Stimulated activated naive CD8-positive, alpha-beta T cell treated with anti-CD3 and anti-CD28 coated beads, Interleukin-15, Interleukin-2, amounts not matched to agents 100 ng/mL and 50 ng/mL, for 24 hours (primary cell): ENCODE data around the gene PPM1H.

ENCODE experiments used
- H3K27ac Mint-ChIP-seq: one replicate; pipeline ENCODE4 v1.8.0; 2021; ENCODE audit warnings: mild to moderate bottlenecking, mixed read lengths
- H3K27me3 Mint-ChIP-seq: one replicate; pipeline ENCODE4 v1.8.0; 2021; ENCODE audit warnings: mixed read lengths
- H3K36me3 Mint-ChIP-seq: one replicate; pipeline ENCODE4 v1.8.0; 2021; ENCODE audit warnings: low read depth, mixed read lengths
- H3K4me1 Mint-ChIP-seq: one replicate; pipeline ENCODE4 v1.8.0; 2021; ENCODE audit warnings: low read depth, mixed read lengths
- H3K4me3 Mint-ChIP-seq: one replicate; pipeline ENCODE4 v1.8.0; 2021; ENCODE audit warnings: mild to moderate bottlenecking, mixed read lengths
- H3K9me3 Mint-ChIP-seq: one replicate; pipeline ENCODE4 v1.8.0; 2021; ENCODE audit warnings: mixed read lengths

The PPM1H gene

DNA sequence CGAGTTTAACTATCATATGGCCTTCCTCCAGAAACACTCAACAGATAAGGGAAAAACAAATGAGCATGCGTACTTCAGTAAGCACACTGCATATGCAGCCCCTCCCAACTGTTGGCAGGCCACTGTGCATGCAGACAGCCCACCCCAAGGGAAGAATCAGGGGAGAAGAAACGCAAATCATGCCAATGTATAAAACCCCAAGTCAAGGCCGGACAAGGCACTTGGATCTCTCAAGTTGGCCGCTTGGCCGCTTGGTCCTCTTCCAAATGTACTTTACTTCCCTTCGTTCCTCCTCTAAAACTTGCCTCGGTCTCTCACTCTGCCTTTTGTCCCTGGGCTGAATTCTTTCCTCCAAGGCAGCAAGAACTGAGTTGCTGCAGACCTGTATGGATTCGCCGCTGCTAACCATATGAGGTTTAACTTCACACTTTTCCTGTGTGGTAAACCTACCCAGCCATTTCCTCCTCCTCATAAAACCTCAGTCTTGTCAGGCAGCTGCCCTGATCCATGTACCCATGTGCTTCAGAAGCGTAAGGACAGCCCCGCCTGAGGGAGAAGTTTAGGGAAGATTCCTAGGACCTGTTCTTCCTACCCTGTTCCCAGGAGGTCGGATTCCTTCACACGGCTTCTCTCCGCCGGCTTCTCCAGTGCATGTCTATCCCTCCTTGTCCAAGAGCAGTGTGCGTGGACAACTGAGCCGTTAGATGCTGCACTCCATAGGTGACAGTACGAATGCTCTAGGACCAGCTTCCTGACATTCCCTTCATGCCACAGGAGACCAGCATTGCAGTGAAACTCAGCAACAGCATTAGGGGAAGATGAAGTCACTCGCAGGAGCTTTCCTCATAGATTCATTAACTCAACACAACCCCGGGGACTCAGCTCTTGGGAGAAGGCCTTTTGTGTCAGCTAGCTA lies 280.4 kb downstream of the PPM1H start:
- Mint-ChIP-seq H3K4me1 (peaks cover 4% of the 10 kb centered on the region), H3K9me3 (no peaks in the 10 kb centered on the region), H3K27me3 (peaks cover 11% of the 10 kb centered on the region), H3K36me3 (no peaks in the 10 kb centered on the region), H3K27ac (no peak overlapping the region), H3K4me3 (no peak overlapping the region)

DNA sequence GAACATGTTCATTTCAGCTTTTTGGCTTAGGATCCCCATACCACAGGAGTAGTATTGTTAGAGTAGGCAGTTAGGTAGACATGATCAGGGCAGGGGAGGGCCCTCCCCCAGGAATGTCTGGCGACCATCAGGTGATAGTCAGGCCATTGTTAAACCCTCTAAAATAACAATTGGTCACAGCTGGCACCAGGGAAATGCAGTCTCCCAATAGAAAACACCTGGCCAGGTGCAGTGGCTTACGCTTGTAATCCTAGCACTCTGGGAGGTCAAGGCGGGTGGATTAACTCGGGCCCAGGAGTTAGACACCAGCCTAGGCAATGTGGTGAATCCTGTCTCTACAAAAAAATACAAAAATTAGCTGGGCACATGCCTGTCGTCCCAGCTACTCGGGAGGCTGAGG lies 281.2 kb downstream of the PPM1H start:
- peaks cover 11% of the 10 kb centered on the region for H3K27me3 Mint-ChIP-seq

DNA sequence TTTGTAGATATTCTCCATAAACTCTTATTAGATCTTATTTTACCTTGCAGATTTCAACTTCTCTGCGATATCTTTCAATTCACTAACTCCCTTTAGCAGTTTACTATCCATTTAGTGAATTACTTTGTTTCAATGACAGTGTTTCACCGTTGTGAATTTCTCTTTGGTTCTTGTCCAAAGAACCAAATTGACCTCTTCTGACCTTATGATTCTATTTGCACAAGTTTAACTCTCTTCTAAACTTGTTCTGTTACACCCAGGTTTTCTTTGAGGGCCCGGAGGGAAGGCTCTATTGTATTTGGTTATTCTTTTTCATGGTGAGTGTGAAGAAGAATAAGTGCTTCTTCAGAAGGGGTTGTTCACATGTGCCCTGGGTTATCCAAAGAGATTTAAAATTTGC lies 281.6 kb downstream of the PPM1H start:
- Mint-ChIP-seq H3K4me3 (no peak overlapping the region), H3K4me1 (peaks cover 4% of the 10 kb centered on the region), H3K9me3 (no peaks in the 10 kb centered on the region), H3K27ac (no peak overlapping the region), H3K36me3 (no peaks in the 10 kb centered on the region), H3K27me3 (peaks cover 11% of the 10 kb centered on the region)

More for the DNA sequence above, 281.2 kb downstream of the PPM1H start:
- no peak overlapping the region for H3K4me3 Mint-ChIP-seq
- H3K9me3 Mint-ChIP-seq = no peaks in the 10 kb centered on the region
- H3K27ac Mint-ChIP-seq = no peak overlapping the region
- no peaks in the 10 kb centered on the region for H3K36me3 Mint-ChIP-seq
- H3K4me1 Mint-ChIP-seq = peaks cover 4% of the 10 kb centered on the region

DNA sequence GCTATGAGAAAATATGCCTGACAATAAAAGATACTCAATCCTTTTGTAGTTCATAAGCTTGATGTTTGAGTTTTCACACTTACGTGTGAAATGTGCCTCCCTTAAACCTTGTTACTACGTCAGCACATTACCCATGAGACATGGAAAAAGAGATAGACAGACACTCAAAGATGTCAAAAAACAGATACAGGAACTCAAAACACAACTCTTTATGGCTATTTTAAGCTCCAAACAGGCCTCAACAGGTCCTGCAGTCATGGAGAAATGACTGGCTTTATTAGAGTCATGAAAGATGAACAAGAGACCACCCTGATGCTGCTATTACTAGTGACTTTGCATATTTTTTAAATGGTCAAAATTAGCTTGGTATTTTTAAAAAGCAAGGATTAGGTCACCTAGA lies 283.8 kb downstream of the PPM1H start:
- Mint-ChIP-seq H3K4me3 (no peak overlapping the region), H3K27ac (no peak overlapping the region), H3K4me1 (peaks cover 11% of the 10 kb centered on the region), H3K27me3 (peaks cover 11% of the 10 kb centered on the region), H3K9me3 (no peaks in the 10 kb centered on the region), H3K36me3 (no peaks in the 10 kb centered on the region)

DNA sequence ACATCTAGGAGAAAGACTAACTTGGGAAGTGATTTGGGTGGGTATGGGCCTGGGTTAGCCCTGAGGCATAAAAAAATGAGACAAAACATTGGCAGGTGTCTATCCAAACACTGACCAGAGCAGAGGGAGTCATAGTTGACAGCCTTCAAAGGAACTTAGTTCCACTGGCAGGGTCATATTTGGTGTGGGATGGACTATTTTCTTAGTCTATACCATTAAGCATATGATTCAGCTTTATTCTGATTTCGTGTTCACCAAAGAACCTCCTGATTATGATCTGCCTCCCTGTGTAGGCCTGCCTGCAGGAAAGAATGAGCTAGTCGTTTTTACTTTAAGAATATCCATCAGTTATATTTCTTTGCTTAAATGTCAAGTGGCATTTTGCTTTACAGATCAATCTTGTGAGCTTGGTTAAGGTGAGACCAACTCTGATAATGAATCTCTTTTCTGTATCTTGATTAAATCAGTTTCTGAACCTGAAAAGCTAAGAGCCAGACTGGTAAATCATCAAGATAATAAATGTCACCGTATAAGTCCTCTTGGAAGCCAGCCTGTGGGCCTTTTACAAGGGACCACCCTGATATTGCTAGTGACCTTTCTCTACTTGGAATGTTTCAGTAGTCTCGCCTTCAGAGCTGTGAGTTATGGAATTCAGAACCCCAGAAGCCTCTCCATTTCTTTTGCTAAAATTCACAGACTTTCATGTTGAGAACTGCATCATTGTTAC lies 285.4 kb downstream of the PPM1H start:
- Mint-ChIP-seq H3K4me1 (peaks cover 10% of the 10 kb centered on the region), H3K27ac (no peak overlapping the region), H3K9me3 (no peaks in the 10 kb centered on the region), H3K36me3 (no peaks in the 10 kb centered on the region), H3K27me3 (peaks cover 3% of the 10 kb centered on the region), H3K4me3 (no peak overlapping the region)

DNA sequence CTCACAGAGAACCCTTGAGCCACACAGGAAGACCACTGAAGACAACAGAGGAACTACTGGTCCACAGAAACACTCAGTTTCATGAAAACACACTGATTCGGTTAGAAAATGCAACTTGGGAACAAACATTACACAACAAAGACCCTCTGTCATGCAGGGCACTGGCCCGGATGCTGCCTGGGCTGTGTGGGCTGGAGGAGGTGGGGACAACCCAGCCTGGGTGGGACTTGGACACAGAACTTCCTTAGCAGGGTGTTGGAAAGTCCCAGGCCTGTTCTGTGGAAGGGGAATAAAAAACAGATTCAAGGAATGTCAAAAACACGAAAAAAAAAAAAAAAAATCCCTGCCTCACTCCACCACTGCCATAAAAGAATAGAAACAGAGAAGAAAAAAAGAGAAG lies 287.4 kb downstream of the PPM1H start:
- Mint-ChIP-seq H3K4me1 (peaks cover 11% of the 10 kb centered on the region), H3K36me3 (no peaks in the 10 kb centered on the region), H3K27me3 (no peaks in the 10 kb centered on the region), H3K27ac (no peak overlapping the region), H3K4me3 (no peak overlapping the region), H3K9me3 (no peaks in the 10 kb centered on the region)

DNA sequence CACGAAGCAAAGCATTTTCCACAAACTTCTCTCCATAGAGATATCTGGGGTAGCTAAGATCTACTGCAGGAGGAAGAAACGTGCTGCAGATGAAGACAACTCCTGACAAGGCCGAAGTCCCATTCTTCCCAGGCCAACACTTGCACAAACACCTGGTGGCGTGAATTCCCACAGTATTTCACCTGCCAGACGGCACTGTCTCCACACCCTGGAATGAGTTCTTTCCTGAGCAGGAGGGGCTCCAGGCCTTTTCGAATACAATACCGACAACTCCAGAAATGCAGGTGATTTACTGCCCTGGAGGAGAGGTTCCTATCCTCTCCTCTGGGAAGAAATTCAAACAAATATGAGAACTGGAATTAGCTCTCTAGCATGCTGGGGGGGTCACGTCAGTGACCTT lies 288.4 kb downstream of the PPM1H start:
- H3K27me3 Mint-ChIP-seq = no peaks in the 10 kb centered on the region
- H3K27ac Mint-ChIP-seq = no peak overlapping the region
- H3K4me1 Mint-ChIP-seq = peaks cover 21% of the 10 kb centered on the region
- H3K36me3 Mint-ChIP-seq = no peaks in the 10 kb centered on the region
- H3K9me3 Mint-ChIP-seq = no peaks in the 10 kb centered on the region
- no peak overlapping the region for H3K4me3 Mint-ChIP-seq

DNA sequence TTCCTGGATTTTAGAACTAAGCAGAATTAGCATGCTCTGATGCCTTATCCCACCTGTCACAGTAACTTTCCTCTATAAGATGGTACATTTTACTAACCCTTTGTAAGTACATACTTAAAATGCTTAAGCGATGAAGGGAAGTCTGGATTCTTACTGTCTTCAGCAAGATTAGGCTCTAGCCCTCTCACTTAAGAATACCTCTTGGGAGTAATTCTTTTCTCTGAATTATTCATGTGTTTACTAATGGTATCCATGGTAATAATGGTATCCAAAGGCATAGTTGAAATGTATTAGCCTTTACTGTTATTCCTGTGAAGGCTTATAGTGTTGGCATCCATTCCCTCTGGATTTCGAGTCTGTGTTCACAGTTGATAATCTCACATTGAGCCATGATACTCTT lies 291.5 kb downstream of the PPM1H start:
- Mint-ChIP-seq H3K27ac (no peak overlapping the region), H3K9me3 (no peaks in the 10 kb centered on the region), H3K4me3 (no peak overlapping the region), H3K27me3 (no peaks in the 10 kb centered on the region), H3K4me1 (peaks cover 35% of the 10 kb centered on the region), H3K36me3 (no peaks in the 10 kb centered on the region)

DNA sequence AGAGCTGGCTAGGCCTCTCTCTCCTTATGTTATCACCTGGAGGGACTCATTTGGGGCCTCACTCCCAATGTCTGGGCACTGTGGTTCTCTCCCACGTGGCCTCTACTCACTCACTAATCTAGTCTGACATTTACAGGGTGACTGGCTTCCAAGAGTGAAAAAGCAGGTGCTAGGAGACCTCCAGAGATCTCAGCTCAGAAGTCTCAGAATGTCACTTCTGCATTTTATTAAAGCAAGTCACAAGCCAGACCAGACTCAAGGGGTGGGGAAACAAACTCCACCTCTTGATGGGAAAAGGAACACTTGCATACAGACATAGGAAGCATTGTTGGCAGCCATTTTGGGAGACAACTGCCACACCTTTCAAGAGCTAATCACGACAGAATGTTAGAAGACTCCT lies 292.5 kb downstream of the PPM1H start:
- Mint-ChIP-seq H3K27me3 (no peaks in the 10 kb centered on the region), H3K9me3 (no peaks in the 10 kb centered on the region), H3K36me3 (no peaks in the 10 kb centered on the region), H3K27ac (no peak overlapping the region), H3K4me3 (no peak overlapping the region), H3K4me1 (peaks cover 30% of the 10 kb centered on the region)

DNA sequence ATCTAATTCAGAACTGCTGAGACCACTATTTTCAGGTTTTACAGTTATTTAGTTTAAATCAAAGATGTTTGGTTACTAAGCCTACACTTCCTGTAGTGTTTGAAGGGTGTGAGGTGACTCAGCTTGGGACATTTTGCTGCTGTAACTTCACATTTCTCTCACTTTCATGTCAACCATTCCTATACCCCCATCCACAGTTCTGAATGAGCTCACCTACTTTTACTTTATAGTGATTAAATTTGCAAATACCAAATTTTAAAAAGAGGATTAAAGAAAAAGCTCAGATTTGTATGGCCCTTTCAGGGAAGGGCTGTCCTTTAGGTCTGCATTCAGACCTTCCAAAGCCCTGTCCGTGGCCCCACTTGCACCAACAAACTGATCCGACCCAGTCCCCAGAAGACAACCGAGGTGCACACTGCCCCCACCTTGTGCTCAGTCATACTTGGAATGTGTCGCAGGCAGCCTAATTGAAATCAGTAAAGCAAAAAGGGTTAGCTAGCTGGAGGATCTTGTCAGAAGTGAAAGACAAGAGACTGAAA lies 294.0 kb downstream of the PPM1H start:
- Mint-ChIP-seq H3K4me3 (peak overlapping the region; percentile 59), H3K27ac (peak overlapping the region; percentile 75), H3K4me1 (peaks cover 27% of the 10 kb centered on the region), H3K36me3 (no peaks in the 10 kb centered on the region), H3K27me3 (peaks cover 9% of the 10 kb centered on the region), H3K9me3 (no peaks in the 10 kb centered on the region)

DNA sequence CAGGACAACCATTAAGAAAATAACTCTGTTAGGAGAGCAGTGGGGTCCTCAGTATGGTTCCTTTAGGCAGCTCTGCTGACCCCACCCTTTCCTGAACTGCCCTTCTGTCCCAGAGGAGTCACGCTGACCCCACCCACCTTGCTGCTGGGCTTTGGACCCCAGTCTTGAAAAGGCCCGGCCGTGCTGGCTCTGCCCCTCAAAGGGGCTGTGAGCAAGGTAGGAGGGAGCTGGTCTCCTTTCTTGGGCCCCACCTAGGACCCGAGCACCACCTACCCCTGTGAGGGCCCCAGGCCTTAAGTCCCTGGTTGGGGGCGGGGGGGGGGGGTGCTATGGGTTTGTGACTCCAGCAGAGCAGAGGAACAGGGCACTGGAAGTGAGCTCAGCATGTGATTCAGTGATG lies 297.3 kb downstream of the PPM1H start:
- Mint-ChIP-seq H3K27ac (no peak overlapping the region), H3K9me3 (no peaks in the 10 kb centered on the region), H3K4me3 (no peak overlapping the region), H3K36me3 (no peaks in the 10 kb centered on the region), H3K4me1 (peaks cover 25% of the 10 kb centered on the region), H3K27me3 (peaks cover 36% of the 10 kb centered on the region)

DNA sequence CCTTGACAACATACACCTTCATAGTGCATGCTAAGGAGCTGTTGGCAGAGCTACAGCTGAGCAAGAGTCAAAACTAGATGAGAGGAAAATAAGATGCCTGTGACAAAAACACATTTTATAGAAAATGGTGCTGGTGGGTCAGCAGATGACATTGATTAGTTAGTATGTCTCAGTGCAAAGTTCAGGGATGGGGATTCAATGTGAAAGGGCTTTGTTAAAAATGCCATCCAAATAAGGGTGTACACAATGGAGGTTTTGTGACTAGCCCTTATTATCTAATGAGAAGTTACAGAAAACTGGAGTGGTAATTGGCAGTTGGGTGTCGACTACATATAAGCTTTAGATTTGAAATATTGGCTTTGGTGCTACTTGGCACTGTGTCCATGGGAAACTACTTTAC lies 299.3 kb downstream of the PPM1H start:
- no peaks in the 10 kb centered on the region for H3K9me3 Mint-ChIP-seq
- no peak overlapping the region for H3K27ac Mint-ChIP-seq
- no peaks in the 10 kb centered on the region for H3K36me3 Mint-ChIP-seq
- peaks cover 49% of the 10 kb centered on the region for H3K27me3 Mint-ChIP-seq
- peaks cover 9% of the 10 kb centered on the region for H3K4me1 Mint-ChIP-seq
- H3K4me3 Mint-ChIP-seq = no peak overlapping the region

DNA sequence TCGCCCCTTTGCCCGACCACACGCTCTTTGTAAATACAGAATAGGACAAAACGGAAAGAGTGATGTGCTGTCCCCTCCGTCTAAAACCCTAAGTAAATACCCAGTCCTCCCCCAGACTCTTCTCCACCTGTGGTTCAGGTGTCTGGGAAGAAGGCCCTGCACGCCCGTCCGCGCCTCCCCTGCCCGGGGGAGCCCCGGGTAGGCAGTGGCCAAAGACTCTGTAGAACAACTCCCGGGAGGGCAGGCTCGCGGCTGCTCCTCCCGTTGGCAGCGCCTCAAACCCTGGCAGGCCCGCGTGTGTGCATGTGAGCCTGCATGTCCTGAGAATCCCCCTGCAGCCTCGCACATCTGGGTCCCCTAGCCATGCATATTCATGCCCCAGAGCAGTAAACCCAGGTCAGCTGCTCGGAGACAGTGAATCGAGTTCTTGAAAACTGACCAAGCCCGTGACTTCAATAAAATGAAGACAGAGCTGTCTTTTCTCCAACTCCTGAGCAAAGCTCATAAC lies 302.5 kb downstream of the PPM1H start:
- peaks cover 74% of the 10 kb centered on the region for H3K27me3 Mint-ChIP-seq
- peak overlapping the region; percentile 78 for H3K4me3 Mint-ChIP-seq
- no peaks in the 10 kb centered on the region for H3K36me3 Mint-ChIP-seq
- H3K4me1 Mint-ChIP-seq = peaks cover 5% of the 10 kb centered on the region
- no peaks in the 10 kb centered on the region for H3K9me3 Mint-ChIP-seq
- no peak overlapping the region for H3K27ac Mint-ChIP-seq

DNA sequence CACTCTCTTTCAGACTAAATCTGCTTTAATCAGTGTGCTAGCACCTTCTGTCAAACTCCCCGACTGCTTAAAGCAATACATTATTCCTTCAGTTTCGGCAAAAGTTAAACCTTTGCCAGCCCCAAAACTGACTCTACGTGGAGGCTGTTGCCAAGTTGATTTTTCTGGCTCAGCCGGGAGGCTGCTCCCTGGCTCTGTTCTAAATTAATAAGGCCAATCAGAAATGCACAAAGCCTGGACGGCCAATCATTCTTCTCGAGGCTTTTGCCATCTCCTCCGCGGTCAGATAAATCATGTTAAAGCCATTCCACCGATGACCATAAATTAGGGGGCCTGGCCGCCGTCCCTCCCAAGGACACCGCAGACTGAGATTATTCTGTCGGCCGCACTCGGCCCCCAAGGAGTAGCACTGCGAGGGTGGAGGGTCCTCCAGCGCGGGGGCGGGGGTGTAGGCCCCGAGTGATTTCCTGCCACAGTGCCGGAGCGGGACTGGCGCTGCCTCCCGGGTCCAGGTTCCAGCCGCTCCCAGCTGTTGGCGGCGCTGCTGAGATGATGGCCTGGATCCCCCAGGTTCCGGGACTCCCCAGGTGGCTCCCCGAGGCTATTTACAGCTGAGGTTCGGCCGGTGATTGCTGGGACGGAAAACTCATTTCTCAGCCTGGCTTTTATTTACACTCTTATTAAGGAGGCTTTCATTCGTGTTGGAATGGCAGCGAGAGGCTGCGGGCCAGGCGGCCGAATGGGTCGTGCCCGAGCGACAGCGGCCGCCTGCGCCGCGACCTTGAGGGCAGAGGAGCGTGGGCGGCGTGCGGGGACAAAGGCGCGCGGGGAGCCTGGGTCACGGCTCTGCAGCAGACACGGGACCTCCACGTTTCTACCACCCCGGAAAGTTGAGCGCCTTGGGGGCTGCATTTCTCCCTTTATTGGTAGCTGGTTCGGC lies 303.2 kb downstream of the PPM1H start:
- H3K4me1 Mint-ChIP-seq = peaks cover 5% of the 10 kb centered on the region
- peaks cover 76% of the 10 kb centered on the region for H3K27me3 Mint-ChIP-seq
- no peaks in the 10 kb centered on the region for H3K9me3 Mint-ChIP-seq
- H3K4me3 Mint-ChIP-seq = peak overlapping the region; percentile 78
- no peaks in the 10 kb centered on the region for H3K36me3 Mint-ChIP-seq
- H3K27ac Mint-ChIP-seq = no peak overlapping the region
